HCT116 (cell line): Measurements from ENCODE around the gene LCA5L. TPM values are rescaled to one million over a fixed set of nuclear protein-coding genes. Genes with fewer than 3 reads are reported as not detected.
A peak's percentile ranks its signal among the peaks of the same experiment; 100 is the strongest.

Source experiments
- ATAC-seq: fragments of 200-7000 bp; cut with Tn5 transposase; 2 replicates; pipeline ENCODE4 v1.9.1; 2020; ENCODE audit warnings: mild to moderate bottlenecking, moderate library complexity
- BruUV-seq: library from RNA; stranded (reverse); fragments of 400-500 nt; replicated peaks from 2 replicates; lab custom pipeline; 2021; lab: Mats Ljungman, UMichigan
- CTCF ChIA-PET: fragments of 300-600 bp; sonication (Branson Sonifier 250); formaldehyde crosslinking; loops from one replicate; lab custom pipeline; 2021; ENCODE audit warnings: antibody characterized with exemption; lab: Charles Lee
- POLR2A ChIA-PET: fragments of 300-600, 350-600 bp; sonication (Branson Sonifier 250); formaldehyde crosslinking; loops from one replicate; lab custom pipeline; 2021; ENCODE audit warnings: antibody characterized with exemption; lab: Charles Lee
- RAD21 ChIA-PET, 2 experiments: fragments of 300-600 bp; sonication (Branson Sonifier 250); formaldehyde crosslinking; loops; one replicate each; lab custom pipeline; 2023; ENCODE audit warnings: low total read pairs in 2 of 2; ENCODE audit not compliant: uncharacterized antibody in 2 of 2, unreplicated experiment in 2 of 2, low non-redundant PET in 1 of 2; lab: Charles Lee
- DNase-seq: peaks from one replicate; pipeline ENCODE4 v3.0.0-alpha.2; 2010; ENCODE audit warnings: low read depth, low spot score
- H2AFZ ChIP-seq: fragments of 200-600 bp; shearing (Covaris generic), sonication (generic); 2 replicates; pipeline ENCODE4 v1.6.1; 2017; ENCODE audit warnings: low read depth, mixed run types, mixed read lengths, antibody characterized with exemption, low read length; ENCODE audit not compliant: poor library complexity, severe bottlenecking
- H3K27ac ChIP-seq: 2 replicates; pipeline ENCODE4 v1.5.1; 2012; ENCODE audit warnings: low read depth, low read length
- H3K27me3 ChIP-seq: fragments of 200-600 bp; sonication (generic); 2 replicates; pipeline ENCODE4 v1.6.1; 2016; ENCODE audit warnings: mixed run types, low read length, mixed read lengths; ENCODE audit not compliant: insufficient read depth
- H3K36me3 ChIP-seq, 2 experiments: fragments of 200-500 bp in 1 of 2; fragments of 200-600 bp in 1 of 2; sonication (Bioruptor generic) in 1 of 2; sonication (generic) in 1 of 2; 2 replicates each; pipeline versions ENCODE4 v1.5.1 to v1.6.1; 2014 to 2016; ENCODE audit warnings: low read length in 2 of 2, inconsistent platforms in 1 of 2, mixed read lengths in 1 of 2, mixed run types in 1 of 2; ENCODE audit not compliant: insufficient read depth in 2 of 2, control insufficient read depth in 1 of 2
- H3K4me1 ChIP-seq, 2 experiments: fragments of 200-600 bp in 1 of 2; sonication (generic) in 1 of 2; 2 replicates each; pipeline versions ENCODE4 v1.5.1 to v1.6.1; 2012 to 2017; ENCODE audit warnings: low read length in 2 of 2, inconsistent platforms in 1 of 2, mild to moderate bottlenecking in 1 of 2, mixed read lengths in 1 of 2, mixed run types in 1 of 2, moderate library complexity in 1 of 2; ENCODE audit not compliant: insufficient read depth in 2 of 2, control insufficient read depth in 1 of 2
- H3K4me2 ChIP-seq: fragments of 200-600 bp; sonication (generic); 2 replicates; pipeline ENCODE4 v1.6.1; 2017; ENCODE audit warnings: mixed run types, low read length, mixed read lengths
- H3K4me3 ChIP-seq, 2 experiments: fragments of 200-600 bp in 1 of 2; sonication (generic) in 1 of 2; replicated peaks in 1 of 2; 2 replicates each; pipeline ENCODE4 v1.5.1; 2011 to 2016; ENCODE audit warnings: low read length in 2 of 2, control low read depth in 1 of 2, low read depth in 1 of 2, mild to moderate bottlenecking in 1 of 2, mixed read lengths in 1 of 2, mixed run types in 1 of 2
- H3K79me2 ChIP-seq: fragments of 200-600 bp; sonication (generic); 2 replicates; pipeline ENCODE4 v1.6.1; 2017; ENCODE audit warnings: mild to moderate bottlenecking, mixed run types, low read length, moderate library complexity, mixed read lengths; ENCODE audit not compliant: insufficient read depth
- H3K9ac ChIP-seq: fragments of 200-600 bp; sonication (generic); 2 replicates; pipeline ENCODE4 v1.6.1; 2016; ENCODE audit warnings: low read length, mixed read lengths
- H3K9me2 ChIP-seq: fragments of 200-600 bp; sonication (generic), shearing (Covaris generic); 2 replicates; pipeline ENCODE4 v1.6.1; 2017; ENCODE audit warnings: mixed run types, mild to moderate bottlenecking, moderate library complexity; ENCODE audit not compliant: insufficient read depth
- H3K9me3 ChIP-seq, 2 experiments: fragments of 200-500 bp in 1 of 2; fragments of 200-600 bp in 1 of 2; sonication (Bioruptor generic) in 1 of 2; sonication (generic) in 1 of 2; 2 replicates each; pipeline ENCODE4 v1.6.1; 2014 to 2017; ENCODE audit warnings: low read length in 2 of 2, mixed read lengths in 2 of 2, inconsistent platforms in 1 of 2, low read depth in 1 of 2, mild to moderate bottlenecking in 1 of 2, mixed run types in 1 of 2, moderate library complexity in 1 of 2; ENCODE audit not compliant: control insufficient read depth in 1 of 2, insufficient read depth in 1 of 2
- H4K20me1 ChIP-seq: fragments of 200-600 bp; sonication (generic), shearing (Covaris generic); 2 replicates; pipeline ENCODE4 v1.6.1; 2017; ENCODE audit warnings: mixed run types, mild to moderate bottlenecking, moderate library complexity; ENCODE audit not compliant: insufficient read depth
- ATF3 ChIP-seq: IDR thresholded peaks from 2 replicates; pipeline ENCODE4 v1.6.1; 2012
- CBX3 ChIP-seq: IDR thresholded peaks from 2 replicates; pipeline ENCODE4 v1.6.1; 2012; ENCODE audit warnings: low read depth
- CTCF ChIP-seq, 3 experiments: fragments of 200-600 bp in 1 of 3; sonication (generic) in 1 of 3; IDR thresholded peaks in 2 of 3; conservative IDR thresholded peaks in 1 of 3; 2 replicates each; pipeline ENCODE4 v1.5.1; 2012 to 2017; ENCODE audit warnings: low read depth in 2 of 3, low read length in 2 of 3, antibody characterized with exemption in 1 of 3, borderline replicate concordance in 1 of 3, control low read depth in 1 of 3, mild to moderate bottlenecking in 1 of 3, mixed read lengths in 1 of 3, mixed run types in 1 of 3, moderate library complexity in 1 of 3; ENCODE audit not compliant: insufficient read depth in 1 of 3
- EGR1 ChIP-seq: IDR thresholded peaks from 2 replicates; pipeline ENCODE4 v1.6.1; 2012; ENCODE audit warnings: low read depth
- ELF1 ChIP-seq: IDR thresholded peaks from 2 replicates; pipeline ENCODE4 v1.6.1; 2012; ENCODE audit warnings: low read depth, borderline replicate concordance
- EZH2 ChIP-seq: fragments of 200-600 bp; sonication (generic); IDR thresholded peaks from 2 replicates; pipeline ENCODE4 v1.6.1; 2017; ENCODE audit warnings: antibody characterized with exemption, mixed run types
- EZH2phosphoT487 ChIP-seq: fragments of 200-600 bp; IDR thresholded peaks from 2 replicates; pipeline ENCODE4 v1.6.1; 2018; ENCODE audit warnings: antibody characterized with exemption, borderline replicate concordance
- FOSL1 ChIP-seq: IDR thresholded peaks from 2 replicates; pipeline ENCODE4 v1.6.1; 2012; ENCODE audit warnings: low read depth
- MAX ChIP-seq: IDR thresholded peaks from 2 replicates; pipeline ENCODE4 v1.6.1; 2012
- POLR2A ChIP-seq: IDR thresholded peaks from 2 replicates; pipeline ENCODE4 v1.7.0; 2011; ENCODE audit warnings: borderline replicate concordance; ENCODE audit not compliant: insufficient read depth, insufficient read length; ENCODE audit errors: extremely low read depth
- SIN3A ChIP-seq: IDR thresholded peaks from 2 replicates; pipeline ENCODE4 v1.6.1; 2012; ENCODE audit warnings: low read depth
- SP1 ChIP-seq: IDR thresholded peaks from 2 replicates; pipeline ENCODE4 v1.6.1; 2012; ENCODE audit warnings: low read depth
- SRF ChIP-seq: IDR thresholded peaks from 2 replicates; pipeline ENCODE4 v1.6.1; 2012; ENCODE audit warnings: low read depth
- TCF7L2 ChIP-seq: IDR thresholded peaks from 2 replicates; pipeline ENCODE4 v1.7.0; 2011; ENCODE audit warnings: borderline replicate concordance, inconsistent platforms; ENCODE audit not compliant: insufficient read depth, insufficient read length; ENCODE audit errors: extremely low read depth
- YY1 ChIP-seq: IDR thresholded peaks from 2 replicates; pipeline ENCODE4 v1.6.1; 2011; ENCODE audit warnings: low read length, low read depth, moderate library complexity, mild to moderate bottlenecking; ENCODE audit not compliant: insufficient replicate concordance; ENCODE audit errors: extremely low read depth
- ZBTB33 ChIP-seq: IDR thresholded peaks from 2 replicates; pipeline ENCODE4 v1.6.1; 2011; ENCODE audit warnings: mild to moderate bottlenecking, low read length, moderate library complexity; ENCODE audit not compliant: insufficient replicate concordance; ENCODE audit errors: extremely low read depth
- ZNF274 ChIP-seq: fragments of 200-500 bp; sonication (Bioruptor generic); IDR thresholded peaks from 2 replicates; pipeline ENCODE4 v1.6.1; 2014; ENCODE audit warnings: mild to moderate bottlenecking, low read depth, low read length, inconsistent platforms
- intact Hi-C: fragments of 100-400 bp; cut with micrococcal nuclease; formaldehyde crosslinking; loops from 2 replicates; pipeline ENCODE4 v1.10.0; 2022
- total RNA-seq: library from RNA; stranded (reverse); gene quantifications from one replicate; pipeline ENCODE4 v1.2.1, GENCODE V29; 2021; ENCODE audit not compliant: unreplicated experiment

LCA5L gene
- total RNA-seq, 1 experiment from 2014 or later, result 1.9 TPM

GRCh38 chr21:39451332-39452206 lies 6.0 kb upstream of the LCA5L start, which contains the start of gene SH3BGR:
SH3BGR (plus strand) TSS chr21:39451970; CDS start chr21:39452097, 127 bp downstream.
- BruUV-seq, result no TSS peak
- Histone ChIP-seq H3K36me3 (no peaks in the 10 kb centered on the region), H3K4me3 (no peak within 1 kb of the TSS), H3K9ac (no peak within 1 kb of the TSS), H3K27me3 (no peaks in the 10 kb centered on the region), H3K9me3 (no peaks in the 10 kb centered on the region), H3K27ac (no peak within 1 kb of the TSS), H3K79me2 (no peaks in the 10 kb centered on the region), H3K9me2 (no peaks in the 10 kb centered on the region), H2AFZ (no peak within 1 kb of the TSS), H3K4me1 (peaks cover 0 to 4% of the 10 kb centered on the region in 2 experiments; a peak in 2 of 4 replicates), H3K4me2 (no peak within 1 kb of the TSS), H4K20me1 (no peaks in the 10 kb centered on the region)
- TF ChIP-seq EZH2phosphoT487 (no peak), TCF7L2 (no peak), FOSL1 (no peak), SP1 (no peak), EZH2 (no peak), EGR1 (no peak), ZBTB33 (no peak), CTCF (IDR thresholded peaks at IDR 0.05 in 2 of 3, conservative IDR thresholded peaks at IDR 0.05 in 1 of 3; ENCODE audit: borderline replicate concordance in 1 of 3, insufficient read depth in 1 of 3, low read depth in 2 of 3, low read length in 2 of 3) (no peak), YY1 (no peak), SRF (no peak), ATF3 (no peak), ZNF274 (no peak), SIN3A (no peak), MAX (no peak), POLR2A (no peak), ELF1 (no peak), CBX3 (no peak)
- DNase-seq, result no peak
- peak; percentile 80 for ATAC-seq
- POLR2A ChIA-PET, result no interaction called here
- RAD21 ChIA-PET, result no interaction called here
- CTCF ChIA-PET, result no interaction called here
- intact Hi-C loops, result no loop called here
